HepG2 (cell line): Measurements from ENCODE around the gene MYH9. TPM values are rescaled to one million over a fixed set of nuclear protein-coding genes. Genes with fewer than 3 reads are reported as not detected.
A peak's percentile ranks its signal among the peaks of the same experiment; 100 is the strongest.

Source experiments
- ATAC-seq: fragments of 200-7000 bp; cut with Tn5 transposase; 3 replicates; pipeline ENCODE4 v1.9.1; 2020; ENCODE audit warnings: mild to moderate bottlenecking, moderate library complexity
- BruUV-seq: library from RNA; stranded (reverse); fragments of 400-500 nt; replicated peaks from 2 replicates; lab custom pipeline; 2021; lab: Mats Ljungman, UMichigan
- CTCF ChIA-PET: fragments of 300-600 bp; formaldehyde crosslinking; extraction: SDS; loops from one replicate; lab custom pipeline; 2021; ENCODE audit warnings: low total read pairs, inconsistent platforms, low intra/inter-chr PET ratio; lab: Yijun Ruan, JAX
- POLR2A ChIA-PET: fragments of 350-600 bp; sonication (Branson Sonifier 250); formaldehyde crosslinking; loops from one replicate; lab custom pipeline; 2020; ENCODE audit warnings: antibody characterized with exemption, inconsistent platforms; lab: Yijun Ruan, JAX
- DNase-seq: peaks from one replicate; pipeline ENCODE4 v3.0.0-alpha.2; 2015; ENCODE audit warnings: low spot score
- FAIRE-seq: peaks from 3 replicates; lab custom pipeline; 2011; peaks lifted over from hg19 to GRCh38; lab: Jason Lieb, UNC
- H2AFZ ChIP-seq: one replicate; pipeline ENCODE4 v1.6.1; 2011; ENCODE audit warnings: low read length, inconsistent platforms
- H3K27ac ChIP-seq: fragments of 300-600 bp; 3 replicates; pipeline ENCODE4 v1.8.0; 2011; ENCODE audit warnings: mixed run types, mild to moderate bottlenecking, mixed read lengths, low read length, inconsistent platforms; ENCODE audit not compliant: insufficient read depth; ENCODE audit errors: extremely low read length
- H3K27me3 ChIP-seq, 2 experiments: fragments of 200-600 bp in 1 of 2; 2 replicates in 1 of 2; 3 replicates in 1 of 2; pipeline versions ENCODE4 v1.6.0 to v1.8.0; 2011; ENCODE audit warnings: low read length in 2 of 2, mild to moderate bottlenecking in 2 of 2, moderate library complexity in 2 of 2, inconsistent platforms in 1 of 2; ENCODE audit not compliant: insufficient read depth in 2 of 2, control insufficient read depth in 1 of 2
- H3K36me3 ChIP-seq, 2 experiments: fragments of 200-600 bp in 1 of 2; replicated peaks in 1 of 2; 2 replicates in 1 of 2; 3 replicates in 1 of 2; pipeline versions ENCODE4 v1.5.1 to v1.8.0; 2011; ENCODE audit warnings: low read length in 2 of 2, inconsistent platforms in 1 of 2; ENCODE audit not compliant: insufficient read depth in 2 of 2, control insufficient read depth in 1 of 2
- H3K4me1 ChIP-seq: 2 replicates; pipeline ENCODE4 v1.5.1; 2012; ENCODE audit warnings: low read length, inconsistent platforms; ENCODE audit not compliant: insufficient read depth
- H3K4me2 ChIP-seq: 2 replicates; pipeline ENCODE4 v1.6.0; 2011; ENCODE audit warnings: low read depth, low read length, inconsistent platforms
- H3K4me3 ChIP-seq, 3 experiments: fragments of 200-600 bp in 1 of 3; sonication (generic), shearing (Covaris generic) in 1 of 3; replicated peaks in 1 of 3; 2 replicates each; pipeline ENCODE4 v1.5.1; 2011 to 2016; ENCODE audit warnings: low read length in 3 of 3, inconsistent platforms in 2 of 3, low read depth in 2 of 3, mild to moderate bottlenecking in 2 of 3, control low read depth in 1 of 3, mixed read lengths in 1 of 3; ENCODE audit not compliant: insufficient read depth in 1 of 3
- H3K79me2 ChIP-seq: one replicate; pipeline ENCODE4 v1.6.1; 2011; ENCODE audit warnings: low read length, inconsistent platforms; ENCODE audit not compliant: insufficient read depth
- H3K9ac ChIP-seq: 2 replicates; pipeline ENCODE4 v1.6.0; 2011; ENCODE audit warnings: mild to moderate bottlenecking, low read depth, low read length, inconsistent platforms; ENCODE audit not compliant: insufficient read depth
- H3K9me3 ChIP-seq: 2 replicates; pipeline ENCODE4 v1.5.1; 2012; ENCODE audit warnings: mild to moderate bottlenecking, low read length
- H4K20me1 ChIP-seq: 2 replicates; pipeline ENCODE4 v1.6.0; 2011; ENCODE audit warnings: inconsistent platforms, mild to moderate bottlenecking, low read length, moderate library complexity; ENCODE audit not compliant: insufficient read depth
- CEBPB ChIP-seq: IDR thresholded peaks from 2 replicates; pipeline ENCODE4 v1.6.1; 2011; ENCODE audit warnings: low read depth, low read length, improper control_type of control experiment, borderline replicate concordance
- FOXA1 ChIP-seq, 2 experiments: fragments of 450-650 bp in 1 of 2; sonication (generic) in 1 of 2; formaldehyde crosslinking in 1 of 2; IDR thresholded peaks; 2 replicates each; pipeline versions ENCODE4 v1.4.0 to v1.6.1; 2016 to 2020; ENCODE audit warnings: missing genetic modification reagents in 1 of 2
- IRF2 ChIP-seq: IDR thresholded peaks from 2 replicates; pipeline ENCODE4 v1.6.1; 2018; ENCODE audit warnings: missing genetic modification reagents, missing compliant biosample characterization
- MTA1 ChIP-seq: sonication (generic); formaldehyde crosslinking; IDR thresholded peaks from 2 replicates; pipeline ENCODE4 v1.4.0; 2020; ENCODE audit warnings: missing genetic modification reagents, mild to moderate bottlenecking, borderline replicate concordance
- RAD21 ChIP-seq: fragments of 450-650 bp; formaldehyde crosslinking; IDR thresholded peaks from 2 replicates; pipeline ENCODE4 v1.5.0; 2020; ENCODE audit warnings: mild to moderate bottlenecking
- SMC3 ChIP-seq: IDR thresholded peaks from 2 replicates; pipeline ENCODE4 v1.6.1; 2011; ENCODE audit warnings: low read length, improper control_type of control experiment
- SNAPC2 ChIP-seq: sonication (generic); formaldehyde crosslinking; IDR thresholded peaks from 2 replicates; pipeline ENCODE4 v1.8.1; 2022; ENCODE audit warnings: mild to moderate bottlenecking, missing genetic modification reagents
- STAG1 ChIP-seq: sonication (generic); formaldehyde crosslinking; IDR thresholded peaks from 2 replicates; pipeline ENCODE4 v1.4.0; 2020; ENCODE audit warnings: missing genetic modification reagents
- ZFP1 ChIP-seq: IDR thresholded peaks from 2 replicates; pipeline ENCODE4 v1.6.1; 2016
- ZNF121 ChIP-seq: sonication (generic); formaldehyde crosslinking; IDR thresholded peaks from 2 replicates; pipeline ENCODE4 v1.5.0; 2020; ENCODE audit warnings: mild to moderate bottlenecking, missing genetic modification reagents
- ZNF614 ChIP-seq: IDR thresholded peaks from 2 replicates; pipeline ENCODE4 v1.6.1; 2018; ENCODE audit warnings: missing biosample characterization, missing genetic modification reagents, inconsistent platforms, borderline replicate concordance
- ZNF839 ChIP-seq: sonication (generic); formaldehyde crosslinking; IDR thresholded peaks from 2 replicates; pipeline ENCODE4 v1.4.0; 2020; ENCODE audit warnings: missing genetic modification reagents, mild to moderate bottlenecking, borderline replicate concordance
- WGBS: methylation state at CpG from one replicate; pipeline ENCODE4 v1.1.6; 2017; ENCODE audit warnings: low lambda C conversion rate; 5-methylcytosine and 5-hydroxymethylcytosine counted together
- in situ Hi-C: cut with HindIII; loops from 2 replicates; pipeline ENCODE4 v1.10.0; 2017; ENCODE audit warnings: low pct_unique_long_range_greater_than_20kb; ENCODE audit not compliant: extremely low pct_ligation_motif_present
- intact Hi-C: fragments of 100-400 bp; cut with micrococcal nuclease; formaldehyde crosslinking; loops from one replicate; pipeline ENCODE4 v1.10.0; 2022; ENCODE audit not compliant: unreplicated experiment
- polyA plus RNA-seq, 8 experiments: library from polyadenylated mRNA; depleted of rRNA in 3 of 8; stranded (reverse) in 7 of 8; unstranded in 1 of 8; fragments of >200 nt; fragmentation: Illumina TruSeq in 4 of 8; extraction: Trizol in 4 of 8; gene quantifications; 2 replicates each; pipeline versions ENCODE4 v1.2.1 to v1.2.3, GENCODE V29; 2011 to 2016; ENCODE audit warnings: low read depth in 4 of 8, missing spikeins in 1 of 8, mixed read lengths in 1 of 8; ENCODE audit not compliant: insufficient read depth in 1 of 8
- total RNA-seq, 5 experiments: library from RNA; depleted of rRNA; stranded (reverse); fragments of >200 nt; fragmentation: Illumina TruSeq; extraction: Trizol; gene quantifications; 2 replicates each; pipeline ENCODE4 v1.2.3, GENCODE V29; 2016; ENCODE audit warnings: low read depth in 1 of 5

MYH9 gene
- total and polyA plus RNA-seq, 2 of the 13 experiments (the other 11 are each of a cell fraction or from before 2014, with no cell fraction given): 50.7 to 98.5 TPM

- ChIA-PET CTCF (no interaction called here), POLR2A (interaction anchor here (0.6 to 1.9 kb wide), 3 partner anchors 10 to 18 kb away, joined by 3 to 6 read pairs (median 4); no protein-coding TSS in a partner anchor)
- TF ChIP-seq IRF2 (no peak), ZNF614 (CRISPR knock-in tag) (no peak), SNAPC2 (CRISPR knock-in tag) (no peak)
- intact Hi-C loops: no loop called here
- no peaks in the 10 kb centered on the region for H3K79me2 ChIP-seq
- no peaks in the 10 kb centered on the region for H4K20me1 ChIP-seq
- WGBS: 74% methylated on average over 6 of the region's 6 CpGs
- H2AFZ ChIP-seq: no peak overlapping the region
- H3K4me2 ChIP-seq: no peak overlapping the region
- DNase-seq (no peak), FAIRE-seq (no peak), ATAC-seq (no peak)
- no TSS peak for BruUV-seq
- H3K27me3 ChIP-seq: no peaks in the 10 kb centered on the region
- H3K4me3 ChIP-seq: no peak overlapping the region
- H3K9me3 ChIP-seq: no peaks in the 10 kb centered on the region
- no peaks in the 10 kb centered on the region for H3K36me3 ChIP-seq
- no peak overlapping the region for H3K9ac ChIP-seq
- no peak overlapping the region for H3K27ac ChIP-seq
- in situ Hi-C loops: no loop called here
- H3K4me1 ChIP-seq: peaks cover 49% of the 10 kb centered on the region
Observed at GRCh38 chr22:36406721-36407120, 19.0 kb upstream of the MYH9 start.

GRCh38 chr22:36405671-36406538, 18.1 kb upstream of the MYH9 start:
- DNase-seq: no peak
- H3K79me2 ChIP-seq: no peaks in the 10 kb centered on the region
- ATAC-seq: no peak
- no peak for FAIRE-seq
- no peak overlapping the region for H3K27ac ChIP-seq
- no peak overlapping the region for H3K9ac ChIP-seq
- H3K9me3 ChIP-seq: no peaks in the 10 kb centered on the region
- H2AFZ ChIP-seq: no peak overlapping the region
- 37% methylated on average over 9 of the region's 9 CpGs for WGBS
- ChIA-PET POLR2A (interaction anchor here (0.6 to 1.9 kb wide), 3 partner anchors 9 to 18 kb away, joined by 3 to 6 read pairs (median 4); no protein-coding TSS in a partner anchor), CTCF (no interaction called here)
- H3K36me3 ChIP-seq: no peaks in the 10 kb centered on the region
- intact Hi-C loops: no loop called here
- no peaks in the 10 kb centered on the region for H4K20me1 ChIP-seq
- no peak overlapping the region for H3K4me3 ChIP-seq
- BruUV-seq: no TSS peak
- H3K27me3 ChIP-seq: no peaks in the 10 kb centered on the region
- H3K4me1 ChIP-seq: peaks cover 41% of the 10 kb centered on the region
- H3K4me2 ChIP-seq: peak overlapping the region; percentile 30
- in situ Hi-C loops: no loop called here
- TF ChIP-seq ZNF121 (CRISPR knock-in tag) (peak; percentile 32), SMC3 (peak; percentile 44; the same call in 1 of the 2 replicates), MTA1 (CRISPR knock-in tag) (no peak), RAD21 (CRISPR knock-in tag) (peak; percentile 41; the same call in 1 of the 2 replicates), ZNF839 (CRISPR knock-in tag) (no peak), FOXA1 (IDR thresholded peaks at IDR 0.05) (no peak), FOXA1 (CRISPR knock-in tag; IDR thresholded peaks at IDR 0.05) (0 out of 2 replicates have a peak, but pooled peaks have one; percentile 18), CEBPB (peak; percentile 19; the same call in 1 of the 2 replicates), ZFP1 (no peak), STAG1 (CRISPR knock-in tag) (peak; percentile 46)
